Heart left ventricle (tissue), 13 donors: ENCODE results near the gene ALDH3A1.

Experiments
- CTCF ChIP-seq, 12 donors: fragments of 200-600 bp; sonication (generic) in 4 of 12; IDR thresholded peaks; one replicate each; pipeline versions ENCODE4 v1.5.0 to v1.8.0; 2018 to 2022; ENCODE audit warnings: antibody characterized with exemption in 12 of 12, mild to moderate bottlenecking in 5 of 12
- POLR2A ChIP-seq, 2 donors: fragments of 450-650 bp; IDR thresholded peaks; one replicate each; pipeline ENCODE4 v1.6.1; 2017; ENCODE audit warnings: antibody characterized with exemption in 2 of 2, mild to moderate bottlenecking in 2 of 2, moderate library complexity in 2 of 2
- donor health status: ischemic (EF 13 %, LVEDD 7.1; RV severe dilation, severe dysfunction).
- donor health status: DM: no; HTN: yes; CAD: no.
- donor health status: DM: no; HTN: no; CAD: no.
- donor health status: ischemic (EF 25% LVEDD 6.9; RV normal size, moderate dysfunction).
- donor health status: ischemic (EF 25% LVEDD 5.7; RV mildly dilated, moderate dysfunction).
- donor health status: ischemic (EF 35%, LVEDD 5.7; RV mildly dilated, moderate dysfunction).
- donor health status: nonischemic (EF 11% LVEDD 7.7; RV severe dilation, severe dysfunction).
- donor health status: DM: yes; HTN: yes; CAD: no.
- donor health status: PGD.
- donor health status: ischemic (EF 29% LVEDD 5.4; RV normal size, mild dysfunction).
- donor health status: nonischemic (EF 23%, LVEDD 6.1; RV moderate dilation, normal function).

DNA sequence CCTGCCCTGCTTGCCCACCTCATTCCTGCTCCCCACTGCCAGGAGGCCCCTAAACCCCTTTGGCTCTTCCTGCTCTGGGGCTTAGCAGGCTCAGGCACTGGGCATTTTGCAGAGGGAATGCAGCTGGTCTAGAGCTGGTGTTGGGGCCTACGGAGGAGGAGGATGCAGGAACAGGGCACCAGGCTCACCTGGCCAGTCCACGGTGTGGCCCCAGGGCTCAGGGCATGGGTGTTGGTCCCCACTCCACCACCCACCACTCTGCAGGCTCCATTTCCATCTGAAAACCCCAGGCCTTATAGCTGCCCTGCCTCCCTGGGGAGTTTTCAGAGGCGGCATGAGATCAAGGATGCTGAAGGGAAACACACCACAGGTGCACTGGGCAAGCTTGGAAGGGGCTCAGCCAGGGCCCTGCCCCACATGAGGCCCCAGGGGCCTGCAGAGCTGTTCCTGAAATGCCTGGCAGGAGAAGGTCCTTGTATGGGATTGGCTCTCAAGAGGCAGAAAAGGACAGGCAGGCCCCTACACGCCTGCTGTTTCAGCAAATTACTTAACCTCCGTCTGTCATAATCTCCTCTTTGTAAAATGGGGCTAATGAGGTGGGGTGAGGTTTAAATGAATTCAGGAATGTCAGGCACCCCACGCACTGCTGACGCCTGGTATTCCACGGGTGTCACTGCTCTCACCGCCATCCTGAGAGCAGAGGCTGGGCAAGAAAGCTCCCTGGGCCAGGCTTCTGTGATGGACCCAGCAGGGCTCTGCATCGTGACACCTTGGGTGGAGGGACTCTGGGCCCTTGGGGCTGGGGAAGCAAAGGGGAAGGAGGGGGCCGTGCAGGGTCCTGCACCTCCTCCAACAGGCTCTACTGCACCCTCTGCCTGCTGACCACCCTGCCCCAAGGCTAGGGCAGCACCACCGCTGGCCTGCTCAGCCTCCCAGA is 41.0 kb downstream of the ALDH3A1 start:
- TF ChIP-seq POLR2A (IDR thresholded peaks at IDR 0.05) (no peak), CTCF (IDR thresholded peaks at IDR 0.05) (no peak)
